Adipocyte (in vitro differentiated cells): Measurements from ENCODE around the gene SRSF8.

ENCODE experiments used
- DNase-seq: peaks from one replicate; pipeline ENCODE4 v3.0.0-alpha.2; 2015; ENCODE audit warnings: low read depth
- H3K27me3 ChIP-seq: replicated peaks from 2 replicates; pipeline ENCODE4 v1.7.0; 2013; ENCODE audit warnings: mild to moderate bottlenecking, low read length, moderate library complexity; ENCODE audit not compliant: control insufficient read depth, insufficient read depth
- H3K36me3 ChIP-seq: 2 replicates; pipeline ENCODE4 v1.7.0; 2013; ENCODE audit warnings: low read length, mild to moderate bottlenecking, moderate library complexity; ENCODE audit not compliant: control insufficient read depth, insufficient read depth, severe bottlenecking
- H3K4me1 ChIP-seq: 2 replicates; pipeline ENCODE4 v1.7.0; 2013; ENCODE audit warnings: mild to moderate bottlenecking, low read length, moderate library complexity; ENCODE audit not compliant: control insufficient read depth, insufficient read depth
- H3K4me3 ChIP-seq: 2 replicates; pipeline ENCODE4 v1.7.0; 2013; ENCODE audit warnings: mild to moderate bottlenecking, low read length, moderate library complexity
- H3K9ac ChIP-seq: 2 replicates; pipeline ENCODE4 v1.7.0; 2013; ENCODE audit warnings: mild to moderate bottlenecking, low read length, moderate library complexity
- H3K9me3 ChIP-seq: 2 replicates; pipeline ENCODE4 v1.7.0; 2013; ENCODE audit warnings: mild to moderate bottlenecking, low read length, moderate library complexity; ENCODE audit not compliant: control insufficient read depth

SRSF8 gene

DNA sequence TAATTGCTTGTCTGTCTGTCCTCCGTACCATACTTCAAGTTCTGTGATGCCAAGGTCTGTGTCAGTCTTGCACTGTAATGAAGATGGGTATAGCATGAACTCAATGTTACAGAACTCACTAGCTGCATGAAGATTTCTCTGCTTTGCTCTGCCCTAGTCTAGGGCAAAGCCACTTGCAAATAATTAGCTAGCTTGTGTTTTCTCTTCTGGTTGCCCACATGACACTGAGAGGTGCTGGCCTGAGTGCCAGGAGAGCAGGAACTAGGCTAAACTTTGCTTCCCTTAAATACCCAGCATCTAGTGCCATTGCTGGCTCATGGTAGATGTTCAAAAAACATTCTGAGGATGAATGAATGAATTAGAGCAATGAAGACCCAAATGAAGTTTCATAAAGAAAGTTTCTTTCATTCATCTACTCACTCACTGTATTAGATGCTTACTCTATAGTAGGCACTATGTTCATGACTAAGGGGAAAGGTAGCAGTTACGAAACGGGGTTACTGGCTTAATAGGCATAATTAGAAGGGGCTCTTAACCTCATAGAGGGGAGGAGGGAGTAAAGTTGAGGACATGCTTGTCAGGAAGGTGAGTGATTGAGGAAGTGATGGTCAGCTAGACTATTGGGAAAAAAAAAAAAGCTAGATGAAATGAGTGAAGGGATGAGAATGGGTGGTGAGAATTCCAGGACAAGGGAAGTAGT is 18.5 kb downstream of the SRSF8 start:
- no peak for DNase-seq
- Histone ChIP-seq H3K9ac (no peak overlapping the region), H3K9me3 (no peaks in the 10 kb centered on the region), H3K36me3 (no peaks in the 10 kb centered on the region), H3K4me1 (peaks cover 5% of the 10 kb centered on the region), H3K27me3 (no peaks in the 10 kb centered on the region), H3K4me3 (no peak overlapping the region)

DNA sequence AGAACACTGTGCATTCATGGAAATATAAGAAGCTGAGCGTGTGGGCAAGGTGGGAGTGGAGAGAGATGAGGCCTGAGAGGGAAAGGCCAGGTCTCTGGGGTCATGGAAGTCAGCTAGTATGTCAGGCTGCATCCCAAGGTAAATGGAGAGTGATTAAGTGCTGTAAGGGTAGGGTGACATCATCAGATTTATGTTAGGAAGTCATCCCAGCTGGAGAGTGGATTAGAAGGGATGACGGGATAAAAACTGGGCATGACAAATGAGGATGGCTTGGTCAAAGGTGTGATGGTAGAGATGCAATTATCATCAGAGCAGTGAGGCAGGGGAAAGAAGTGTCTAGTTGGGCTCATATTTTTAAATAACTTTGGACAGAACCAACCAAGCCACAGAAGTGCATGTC is 19.4 kb downstream of the SRSF8 start:
- DNase-seq: no peak

DNA sequence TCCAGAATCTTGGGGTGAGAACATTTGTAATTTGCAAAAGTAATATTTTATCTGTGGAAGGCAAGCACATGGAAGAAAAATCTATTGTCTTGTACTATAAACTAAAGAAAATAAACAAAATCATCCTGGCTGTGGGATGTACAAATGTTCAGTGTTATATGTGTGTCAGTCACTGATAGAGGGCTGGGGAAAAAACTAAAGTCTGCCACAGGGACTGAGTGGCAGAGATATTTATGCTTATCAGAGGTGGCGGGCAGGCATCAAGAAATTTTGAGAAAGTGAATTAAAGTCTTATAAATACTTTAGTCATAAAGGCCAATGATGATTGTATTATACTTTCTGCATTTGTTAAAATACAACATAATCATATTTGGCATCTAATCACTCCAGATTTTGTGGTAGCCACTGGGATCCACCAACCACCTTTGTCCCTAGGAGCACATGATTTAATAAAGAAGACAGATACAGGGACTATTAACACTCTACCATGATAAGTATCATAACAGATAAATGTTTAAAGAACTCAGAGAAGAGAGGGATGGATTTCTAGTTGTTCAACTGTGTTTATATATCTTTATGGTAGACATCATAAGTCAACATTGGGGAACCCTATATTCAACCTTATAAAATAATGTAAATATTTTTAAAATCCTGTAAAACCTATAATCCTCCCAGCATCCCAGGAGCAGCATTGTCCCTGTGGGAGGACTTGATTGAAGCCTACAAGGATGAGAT is 20.3 kb downstream of the SRSF8 start:
- no peak overlapping the region for H3K4me3 ChIP-seq
- peaks cover 14% of the 10 kb centered on the region for H3K4me1 ChIP-seq
- no peaks in the 10 kb centered on the region for H3K36me3 ChIP-seq
- no peaks in the 10 kb centered on the region for H3K27me3 ChIP-seq
- no peak for DNase-seq
- H3K9ac ChIP-seq: no peak overlapping the region
- H3K9me3 ChIP-seq: no peaks in the 10 kb centered on the region

More for the DNA sequence above, 19.4 kb downstream of the SRSF8 start:
- Histone ChIP-seq H3K4me3 (no peak overlapping the region), H3K9ac (no peak overlapping the region), H3K4me1 (peaks cover 14% of the 10 kb centered on the region), H3K36me3 (no peaks in the 10 kb centered on the region), H3K27me3 (no peaks in the 10 kb centered on the region), H3K9me3 (no peaks in the 10 kb centered on the region)

DNA sequence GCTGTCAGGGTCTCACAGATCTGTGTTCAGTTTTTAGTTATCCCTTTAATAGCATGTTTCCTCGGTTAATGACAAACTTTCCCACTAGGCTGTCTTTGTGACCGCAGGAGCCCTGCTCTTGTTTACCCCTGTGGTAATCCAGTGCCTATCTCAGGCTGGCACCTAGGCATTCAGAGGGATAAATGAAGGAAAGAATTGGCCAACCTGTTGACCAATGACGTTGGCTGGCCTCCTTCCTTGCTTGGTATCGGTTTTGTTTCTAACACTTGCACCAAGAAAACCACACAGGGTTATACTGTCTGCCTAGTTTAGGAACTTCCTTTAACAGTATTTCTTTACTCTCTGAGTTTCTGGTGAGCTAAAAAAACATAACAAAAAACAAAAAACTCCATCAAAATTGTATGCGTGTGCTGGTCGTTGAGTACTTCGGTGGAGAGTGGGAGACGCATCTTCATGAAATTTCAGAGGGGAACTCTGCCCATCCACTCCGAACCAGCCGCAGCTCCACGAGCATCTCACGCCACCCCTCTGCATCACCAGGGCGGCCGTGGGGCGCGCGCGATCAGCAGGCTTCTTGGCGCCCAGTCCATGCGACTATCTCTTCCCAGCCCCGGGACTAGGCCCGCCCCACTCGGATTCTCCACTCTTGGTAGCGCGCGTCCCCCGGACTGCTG is 22.4 kb downstream of the SRSF8 start:
- no peak for DNase-seq
- no peaks in the 10 kb centered on the region for H3K9me3 ChIP-seq
- no peaks in the 10 kb centered on the region for H3K27me3 ChIP-seq
- H3K4me1 ChIP-seq: peaks cover 33% of the 10 kb centered on the region
- H3K4me3 ChIP-seq: peak overlapping the region; percentile 87
- H3K36me3 ChIP-seq: no peaks in the 10 kb centered on the region
- peak overlapping the region; percentile 90 for H3K9ac ChIP-seq

DNA sequence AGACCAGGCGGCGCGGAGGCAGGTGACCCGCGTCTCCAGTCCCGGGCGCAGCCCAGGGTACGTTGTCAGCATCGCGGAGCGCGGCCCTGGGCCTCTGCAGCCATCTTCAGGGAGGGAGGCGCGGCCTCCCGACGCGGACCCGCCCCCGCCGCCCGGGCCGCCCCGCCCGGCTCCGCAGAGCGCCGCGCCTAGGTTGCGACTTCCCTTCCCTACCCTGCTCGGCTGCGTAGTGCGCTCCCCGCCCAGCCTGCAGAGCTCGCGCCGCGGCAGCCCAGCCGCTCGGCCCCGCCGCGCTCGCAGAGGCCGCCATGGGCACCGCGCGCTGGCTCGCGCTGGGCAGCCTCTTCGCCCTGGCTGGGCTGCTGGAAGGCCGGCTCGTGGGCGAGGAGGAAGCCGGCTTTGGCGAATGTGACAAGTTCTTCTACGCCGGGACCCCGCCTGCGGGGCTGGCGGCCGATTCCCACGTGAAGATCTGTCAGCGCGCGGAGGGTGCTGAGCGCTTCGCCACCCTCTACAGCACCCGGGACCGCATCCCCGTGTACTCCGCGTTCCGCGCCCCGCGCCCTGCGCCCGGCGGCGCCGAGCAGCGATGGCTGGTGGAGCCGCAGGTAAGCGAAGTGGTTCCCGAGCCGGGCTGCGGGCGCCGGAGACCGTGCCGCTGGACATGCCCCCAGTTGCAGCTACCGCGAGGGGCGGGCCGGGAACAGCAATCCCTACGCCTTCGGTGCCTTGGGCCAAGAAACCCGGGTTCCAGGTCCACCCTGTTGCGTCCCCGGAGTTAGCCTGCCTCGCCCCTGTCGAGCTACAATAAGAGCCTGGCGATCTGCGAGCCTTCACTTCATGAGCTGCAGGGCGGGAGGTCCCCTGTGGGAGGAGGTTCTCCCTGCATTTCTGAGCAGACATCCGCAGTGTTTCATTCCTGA is 23.2 kb downstream of the SRSF8 start, which contains the start of gene ENDOD1:
TSS of gene ENDOD1 (plus strand) at position 227 of the 923 bp plus-strand sequence. CDS start at position 309, 82 bp downstream.
- peak; percentile 94 for DNase-seq
- peak within 1 kb of the TSS; percentile 90 for H3K9ac ChIP-seq
- H3K36me3 ChIP-seq: no peaks in the 10 kb centered on the region
- H3K4me3 ChIP-seq: peak within 1 kb of the TSS; percentile 87
- peaks cover 40% of the 10 kb centered on the region for H3K4me1 ChIP-seq
- H3K9me3 ChIP-seq: no peaks in the 10 kb centered on the region
- no peaks in the 10 kb centered on the region for H3K27me3 ChIP-seq

DNA sequence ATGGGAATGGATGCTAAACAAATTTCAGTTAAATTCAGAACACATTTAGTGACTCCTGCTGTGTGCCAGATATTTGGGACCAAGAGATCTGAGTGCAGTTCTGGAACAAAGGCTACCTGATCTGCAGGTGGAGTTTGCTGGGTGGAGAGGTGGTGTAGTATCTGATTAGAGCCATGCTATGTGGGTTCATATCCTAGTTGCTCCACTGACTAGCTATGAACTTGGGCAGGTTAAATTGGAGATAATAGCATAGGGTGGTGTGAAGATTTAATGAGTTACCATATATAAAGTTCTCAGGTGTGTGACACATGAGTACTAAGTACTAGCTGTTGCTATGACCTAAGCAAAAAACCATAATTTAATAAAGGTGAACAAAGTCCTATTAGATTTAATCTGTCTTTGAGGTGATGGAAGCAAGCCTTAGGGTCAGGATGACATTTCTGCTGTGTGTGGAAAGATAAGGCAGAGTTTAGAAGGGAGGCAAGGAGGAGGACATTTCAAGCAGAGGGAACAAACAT is 25.0 kb downstream of the SRSF8 start:
- Histone ChIP-seq H3K27me3 (no peaks in the 10 kb centered on the region), H3K4me3 (no peak overlapping the region), H3K9ac (no peak overlapping the region), H3K9me3 (no peaks in the 10 kb centered on the region), H3K4me1 (peaks cover 58% of the 10 kb centered on the region), H3K36me3 (no peaks in the 10 kb centered on the region)
- DNase-seq: no peak

DNA sequence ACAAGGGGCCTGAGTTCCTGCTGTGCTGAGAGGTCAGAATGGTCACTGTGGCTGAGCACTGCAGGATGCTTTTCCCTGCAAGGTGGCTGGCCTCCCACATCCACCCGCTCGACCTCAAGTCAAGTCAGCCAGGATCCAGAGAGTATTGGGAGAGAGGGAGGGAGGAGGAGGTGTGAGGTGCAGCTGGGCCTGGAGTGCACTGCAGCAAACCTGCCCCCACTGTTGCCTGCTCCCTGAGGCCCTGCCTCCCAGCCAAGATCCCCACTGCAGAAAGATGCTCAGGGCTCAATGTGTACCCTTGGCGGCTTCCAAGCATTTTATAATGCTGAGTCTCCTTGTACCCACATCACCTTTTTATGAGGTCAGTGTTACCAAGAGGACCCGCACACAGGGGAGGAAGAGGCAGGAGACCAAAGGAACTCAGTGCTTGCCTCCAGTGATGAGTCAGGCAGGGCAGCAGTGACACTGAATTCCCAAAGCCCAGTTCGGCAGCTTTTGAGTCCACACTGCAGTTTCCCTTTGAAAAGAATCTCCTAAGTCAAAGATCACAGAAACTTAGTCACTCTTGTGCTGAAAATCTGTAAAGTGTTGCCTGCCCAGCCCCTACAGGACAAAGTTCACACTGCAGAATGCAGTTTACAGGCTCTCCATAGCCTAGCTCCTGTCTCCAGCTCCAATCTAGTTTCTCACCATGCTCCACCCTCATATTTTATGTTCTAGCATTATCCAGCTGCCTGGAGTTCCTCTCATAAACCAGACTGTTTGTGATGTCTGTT is 26.0 kb downstream of the SRSF8 start:
- no peak overlapping the region for H3K9ac ChIP-seq
- H3K9me3 ChIP-seq: no peaks in the 10 kb centered on the region
- H3K4me3 ChIP-seq: peak overlapping the region; percentile 25
- no peaks in the 10 kb centered on the region for H3K27me3 ChIP-seq
- peaks cover 62% of the 10 kb centered on the region for H3K4me1 ChIP-seq
- peak; percentile 63 for DNase-seq
- H3K36me3 ChIP-seq: no peaks in the 10 kb centered on the region

DNA sequence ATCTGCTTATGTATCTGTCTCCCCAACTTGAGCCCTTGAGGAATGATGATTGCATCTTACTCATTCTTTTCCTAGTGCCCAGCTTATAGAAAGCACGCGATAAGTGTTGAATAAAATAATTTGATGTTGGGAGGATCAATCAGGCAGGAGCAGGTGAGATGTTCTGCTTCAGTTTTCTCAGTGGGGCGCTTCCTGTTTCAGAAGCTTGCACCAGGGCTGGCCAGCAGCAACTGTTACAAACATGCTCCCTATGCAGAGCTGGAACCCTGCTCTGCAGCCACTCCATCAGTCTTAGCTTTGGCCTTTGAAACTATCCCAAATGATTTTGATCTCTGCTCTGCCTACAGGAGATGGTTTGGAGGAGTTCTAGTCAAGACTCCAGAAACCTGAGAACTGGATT is 26.8 kb downstream of the SRSF8 start:
- Histone ChIP-seq H3K4me1 (peaks cover 62% of the 10 kb centered on the region), H3K9ac (no peak overlapping the region), H3K36me3 (no peaks in the 10 kb centered on the region), H3K27me3 (no peaks in the 10 kb centered on the region), H3K4me3 (peak overlapping the region; percentile 25), H3K9me3 (no peaks in the 10 kb centered on the region)
- DNase-seq: no peak

DNA sequence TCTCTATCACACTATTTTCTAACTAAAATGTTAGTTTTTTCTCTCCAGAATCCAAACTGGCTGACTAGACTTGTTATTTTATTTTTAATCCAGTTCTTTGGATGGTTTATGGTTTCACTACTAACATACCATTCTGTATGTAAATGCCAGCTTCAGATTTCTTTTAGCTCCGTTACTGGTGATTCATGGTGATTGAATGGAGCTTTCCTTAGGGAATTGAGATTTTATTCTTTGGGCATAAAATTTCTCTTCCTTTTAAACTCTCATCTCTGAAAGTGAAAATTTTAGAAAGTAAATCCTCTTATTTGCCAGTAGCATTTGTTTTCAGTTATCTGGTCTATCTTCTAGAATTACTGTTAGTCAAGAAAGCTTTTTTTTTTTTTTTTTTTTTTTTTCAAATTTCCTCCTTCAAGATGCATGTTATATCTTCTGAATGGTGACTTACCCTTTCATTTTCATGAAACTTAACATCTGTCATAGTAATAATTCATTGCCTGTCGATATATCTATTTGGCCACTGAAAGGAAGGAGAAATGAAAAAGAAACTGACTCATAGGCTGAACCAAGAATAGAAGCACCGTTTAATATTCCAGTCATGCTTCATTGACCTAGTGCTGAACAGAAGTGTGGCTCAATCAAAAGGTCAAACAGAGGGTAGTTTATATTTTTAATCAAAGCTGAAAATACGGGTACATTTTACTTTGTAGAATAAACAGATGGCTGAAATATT is 29.3 kb downstream of the SRSF8 start:
- peak; percentile 86 for DNase-seq

More for the DNA sequence above, 29.3 kb downstream of the SRSF8 start:
- peak overlapping the region; percentile 36 for H3K4me3 ChIP-seq
- H3K4me1 ChIP-seq: peaks cover 50% of the 10 kb centered on the region
- no peaks in the 10 kb centered on the region for H3K27me3 ChIP-seq
- no peaks in the 10 kb centered on the region for H3K9me3 ChIP-seq
- H3K9ac ChIP-seq: peak overlapping the region; percentile 40
- H3K36me3 ChIP-seq: no peaks in the 10 kb centered on the region
